Esophagus muscularis mucosa (tissue), 3 donors: ENCODE measurements around the gene RAPGEF1.

Experiments used
- CTCF ChIP-seq, 3 experiments: fragments of 200-600 bp in 2 of 3; fragments of 450-650 bp in 1 of 3; sonication (generic) in 2 of 3; IDR thresholded peaks; one replicate each; pipeline ENCODE4 v1.5.1; 2017 to 2019; ENCODE audit warnings: antibody characterized with exemption in 3 of 3, mild to moderate bottlenecking in 2 of 3, moderate library complexity in 1 of 3
- POLR2AphosphoS5 ChIP-seq, 2 donors: sonication (generic); formaldehyde crosslinking; IDR thresholded peaks; one replicate each; pipeline ENCODE4 v1.6.1; 2017; ENCODE audit warnings: antibody characterized with exemption in 2 of 2

GRCh38 chr9:131629226-131629500, 110.7 kb downstream of the RAPGEF1 start:
- TF ChIP-seq CTCF (IDR thresholded peaks at IDR 0.05) (no peak), POLR2AphosphoS5 (IDR thresholded peaks at IDR 0.05) (no peak)
